Osteocyte (in vitro differentiated cells): Measurements from ENCODE around the gene CDH12. TPM values are rescaled to one million over a fixed set of nuclear protein-coding genes. Genes with fewer than 3 reads are reported as not detected.

ENCODE experiments used
- DNase-seq: peaks from one replicate; pipeline ENCODE4 v3.0.0; 2021; ENCODE audit warnings: mixed read lengths; ENCODE audit not compliant: unreplicated experiment; ENCODE audit errors: extremely low spot score
- H3K27ac Mint-ChIP-seq: one replicate; pipeline ENCODE4 v1.8.0; 2021; ENCODE audit warnings: mild to moderate bottlenecking, mixed read lengths; ENCODE audit not compliant: unreplicated experiment
- H3K27me3 Mint-ChIP-seq: one replicate; pipeline ENCODE4 v1.8.0; 2021; ENCODE audit warnings: mixed read lengths; ENCODE audit not compliant: unreplicated experiment
- H3K36me3 Mint-ChIP-seq: one replicate; pipeline ENCODE4 v1.8.0; 2021; ENCODE audit warnings: mixed read lengths; ENCODE audit not compliant: unreplicated experiment
- H3K4me1 Mint-ChIP-seq: one replicate; pipeline ENCODE4 v1.8.0; 2021; ENCODE audit warnings: mixed read lengths; ENCODE audit not compliant: unreplicated experiment
- H3K4me3 Mint-ChIP-seq: one replicate; pipeline ENCODE4 v1.8.0; 2021; ENCODE audit warnings: mild to moderate bottlenecking, moderate library complexity, mixed read lengths; ENCODE audit not compliant: unreplicated experiment
- H3K9me3 Mint-ChIP-seq: one replicate; pipeline ENCODE4 v1.8.0; 2021; ENCODE audit warnings: mixed read lengths; ENCODE audit not compliant: unreplicated experiment
- total RNA-seq: library from RNA; stranded (reverse); gene quantifications from 2 replicates; pipeline ENCODE4 v1.2.1, GENCODE V29; 2021
- TF ChIP-seq, protein P1 (sequence below): fragments of 200-600 bp; sonication (generic); IDR thresholded peaks from 2 replicates; pipeline ENCODE4 v1.5.0; 2021; ENCODE audit warnings: antibody characterized with exemption, mild to moderate bottlenecking, moderate library complexity

CDH12 gene
- total RNA-seq, 1 donor from 2014 or later, result not detected

GRCh38 chr5:21807953-21808352 lies 1045.2 kb downstream of the CDH12 start:
- Mint-ChIP-seq H3K27me3 (peaks cover 9% of the 10 kb centered on the region), H3K9me3 (no peaks in the 10 kb centered on the region), H3K4me1 (peaks cover 8% of the 10 kb centered on the region), H3K27ac (no peak overlapping the region), H3K36me3 (no peaks in the 10 kb centered on the region), H3K4me3 (no peak overlapping the region)
- DNase-seq, result no peak
- TF ChIP-seq, protein P1, sequence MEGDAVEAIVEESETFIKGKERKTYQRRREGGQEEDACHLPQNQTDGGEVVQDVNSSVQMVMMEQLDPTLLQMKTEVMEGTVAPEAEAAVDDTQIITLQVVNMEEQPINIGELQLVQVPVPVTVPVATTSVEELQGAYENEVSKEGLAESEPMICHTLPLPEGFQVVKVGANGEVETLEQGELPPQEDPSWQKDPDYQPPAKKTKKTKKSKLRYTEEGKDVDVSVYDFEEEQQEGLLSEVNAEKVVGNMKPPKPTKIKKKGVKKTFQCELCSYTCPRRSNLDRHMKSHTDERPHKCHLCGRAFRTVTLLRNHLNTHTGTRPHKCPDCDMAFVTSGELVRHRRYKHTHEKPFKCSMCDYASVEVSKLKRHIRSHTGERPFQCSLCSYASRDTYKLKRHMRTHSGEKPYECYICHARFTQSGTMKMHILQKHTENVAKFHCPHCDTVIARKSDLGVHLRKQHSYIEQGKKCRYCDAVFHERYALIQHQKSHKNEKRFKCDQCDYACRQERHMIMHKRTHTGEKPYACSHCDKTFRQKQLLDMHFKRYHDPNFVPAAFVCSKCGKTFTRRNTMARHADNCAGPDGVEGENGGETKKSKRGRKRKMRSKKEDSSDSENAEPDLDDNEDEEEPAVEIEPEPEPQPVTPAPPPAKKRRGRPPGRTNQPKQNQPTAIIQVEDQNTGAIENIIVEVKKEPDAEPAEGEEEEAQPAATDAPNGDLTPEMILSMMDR, result no peak

DNA sequence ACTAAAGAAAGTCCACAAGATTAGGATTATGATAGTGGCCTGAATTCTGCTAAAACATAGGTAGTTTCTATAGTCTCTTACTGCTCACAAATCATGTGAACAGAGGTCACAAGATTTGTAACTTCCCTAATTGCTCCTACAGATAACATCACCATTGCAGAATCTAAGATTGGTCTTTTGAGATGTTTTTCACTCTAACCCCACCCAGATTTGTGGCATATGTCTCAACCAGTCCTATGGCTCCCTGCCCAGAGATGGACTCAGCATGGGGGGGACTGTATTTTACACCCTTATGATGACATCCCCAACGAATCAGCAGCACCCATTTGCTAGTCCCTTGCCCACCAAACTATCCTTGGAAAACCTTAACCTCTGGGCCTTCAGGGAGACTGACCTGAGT lies 1046.2 kb downstream of the CDH12 start:
- Mint-ChIP-seq H3K9me3 (no peaks in the 10 kb centered on the region), H3K27me3 (peaks cover 9% of the 10 kb centered on the region), H3K27ac (no peak overlapping the region), H3K36me3 (no peaks in the 10 kb centered on the region), H3K4me1 (peaks cover 8% of the 10 kb centered on the region), H3K4me3 (no peak overlapping the region)
- TF ChIP-seq, protein P1, result no peak
- DNase-seq, result no peak

DNA sequence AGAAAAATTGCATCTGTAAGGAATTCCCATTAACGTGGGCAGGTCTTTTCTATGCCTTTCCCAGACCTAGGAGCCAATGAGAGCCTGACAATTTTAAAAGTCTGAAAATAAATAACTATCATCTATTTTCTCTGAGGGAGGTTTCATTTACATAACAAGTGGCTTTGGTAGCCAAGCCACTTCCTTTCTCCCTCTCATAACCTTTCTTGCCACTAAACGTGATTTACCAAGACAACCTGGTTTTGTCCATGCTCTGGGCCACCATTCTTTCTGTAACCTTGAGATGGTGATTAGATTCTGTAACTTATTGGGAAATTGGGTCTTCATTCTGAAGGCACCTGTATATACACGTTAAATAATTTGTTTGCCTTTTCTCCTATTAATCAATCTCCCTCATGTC lies 1046.9 kb downstream of the CDH12 start:
- Mint-ChIP-seq H3K4me3 (no peak overlapping the region), H3K36me3 (no peaks in the 10 kb centered on the region), H3K27ac (no peak overlapping the region), H3K9me3 (no peaks in the 10 kb centered on the region), H3K27me3 (peaks cover 6% of the 10 kb centered on the region), H3K4me1 (peaks cover 8% of the 10 kb centered on the region)
- DNase-seq, result no peak
- TF ChIP-seq, protein P1, result no peak

DNA sequence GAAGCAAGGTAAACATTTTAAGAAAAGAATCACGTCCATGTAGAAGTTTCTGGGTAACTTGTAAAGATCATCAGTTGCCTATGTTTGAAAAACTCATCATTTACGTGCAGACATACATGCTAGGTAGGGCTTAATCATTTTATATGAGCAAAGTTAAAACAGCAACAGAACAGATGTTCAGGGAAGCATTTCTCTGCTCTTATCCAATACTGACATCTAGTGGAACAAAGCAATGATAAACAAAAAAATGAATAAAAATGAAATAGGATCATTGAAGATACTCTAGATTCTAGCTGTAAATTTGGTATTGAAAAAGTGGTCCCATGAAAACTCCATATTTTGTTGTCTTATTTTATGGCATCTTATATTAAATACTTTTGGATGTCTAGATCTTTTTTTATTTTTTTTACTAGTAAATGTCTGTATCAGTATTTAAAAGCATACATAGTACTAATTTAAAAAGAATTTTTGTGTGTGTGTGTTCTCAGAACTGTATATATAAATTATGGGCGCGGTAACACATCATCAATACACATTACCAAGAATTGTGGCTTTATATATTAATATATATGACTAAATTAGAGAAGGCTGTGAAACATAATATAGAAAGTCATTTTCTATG lies 1050.2 kb downstream of the CDH12 start:
- Mint-ChIP-seq H3K36me3 (no peaks in the 10 kb centered on the region), H3K9me3 (no peaks in the 10 kb centered on the region), H3K4me3 (no peak overlapping the region), H3K27me3 (peaks cover 10% of the 10 kb centered on the region), H3K4me1 (no peaks in the 10 kb centered on the region), H3K27ac (no peak overlapping the region)
- DNase-seq, result no peak
- TF ChIP-seq, protein P1, result peak; percentile 73

- Mint-ChIP-seq H3K4me1 (no peaks in the 10 kb centered on the region), H3K27ac (no peak overlapping the region), H3K27me3 (peaks cover 10% of the 10 kb centered on the region), H3K36me3 (no peaks in the 10 kb centered on the region), H3K9me3 (no peaks in the 10 kb centered on the region), H3K4me3 (no peak overlapping the region)
- DNase-seq, result no peak
- TF ChIP-seq, protein P1, result no peak
Observed at GRCh38 chr5:21802100-21802499, 1051.0 kb downstream of the CDH12 start.
